HG02981 (cell line): ENCODE measurements around the gene LONRF3.

Experiments used
- ATAC-seq: cut with Tn5 transposase; IDR thresholded peaks from one replicate; pipeline ENCODE4 v1.9.1; 2021; ENCODE audit warnings: mild to moderate bottlenecking, moderate library complexity; ENCODE audit not compliant: unreplicated experiment

LONRF3 gene

GRCh38 chrX:118974088-118974907 lies at the start of gene LONRF3:
TSS of gene LONRF3 (plus strand) at chrX:118974618. CDS start at chrX:118974781, 163 bp downstream.
- ATAC-seq = no peak

- no peak for ATAC-seq
Observed at GRCh38 chrX:118928151-118928550, 46.3 kb upstream of the LONRF3 start.

- no peak for ATAC-seq
Observed at GRCh38 chrX:118935352-118935751, 39.1 kb upstream of the LONRF3 start.

GRCh38 chrX:118941147-118941546 lies 33.3 kb upstream of the LONRF3 start:
- no peak for ATAC-seq

- no peak for ATAC-seq
Observed at GRCh38 chrX:118943102-118943501, 31.3 kb upstream of the LONRF3 start.

GRCh38 chrX:118945921-118946320 lies 28.5 kb upstream of the LONRF3 start:
- ATAC-seq = no peak

- no peak for ATAC-seq
Observed at GRCh38 chrX:118948270-118948669, 26.1 kb upstream of the LONRF3 start.

GRCh38 chrX:118961866-118962560 lies 12.4 kb upstream of the LONRF3 start:
- ATAC-seq = no peak

- ATAC-seq = no peak
Observed at GRCh38 chrX:118963159-118963558, 11.3 kb upstream of the LONRF3 start.

- no peak for ATAC-seq
Observed at GRCh38 chrX:118964252-118964651, 10.2 kb upstream of the LONRF3 start.

GRCh38 chrX:118965395-118965794 lies 9.0 kb upstream of the LONRF3 start:
- ATAC-seq = no peak

- ATAC-seq = no peak
Observed at GRCh38 chrX:118968031-118968430, 6.4 kb upstream of the LONRF3 start.

GRCh38 chrX:118971552-118971951 lies 2.9 kb upstream of the LONRF3 start:
- no peak for ATAC-seq

- no peak for ATAC-seq
Observed at GRCh38 chrX:118973389-118974087, 880 bp upstream of the LONRF3 start.

- ATAC-seq = no peak
Observed at GRCh38 chrX:118974908-118975671, 672 bp downstream of the LONRF3 start.

- ATAC-seq = no peak
Observed at GRCh38 chrX:118975831-118976598, 1.6 kb downstream of the LONRF3 start.

GRCh38 chrX:118976599-118977340 lies 2.4 kb downstream of the LONRF3 start:
- ATAC-seq = no peak

- no peak for ATAC-seq
Observed at GRCh38 chrX:118977424-118977823, 3.0 kb downstream of the LONRF3 start.

- ATAC-seq = no peak
Observed at GRCh38 chrX:118978451-118978850, 4.0 kb downstream of the LONRF3 start.
